Activated naive CD4-positive, alpha-beta T cell treated with anti-CD3 and anti-CD28 coated beads, Interleukin-2, amount 50 U/mL, for 24 hours (primary cell): Measurements from ENCODE around the gene SAMD8.
A peak's percentile ranks its signal among the peaks of the same experiment; 100 is the strongest.

ENCODE experiments used
- H3K27ac Mint-ChIP-seq: one replicate; pipeline ENCODE4 v1.8.0; 2021; ENCODE audit warnings: mild to moderate bottlenecking, mixed read lengths
- H3K27me3 Mint-ChIP-seq: one replicate; pipeline ENCODE4 v1.8.0; 2021; ENCODE audit warnings: mixed read lengths
- H3K36me3 Mint-ChIP-seq: one replicate; pipeline ENCODE4 v1.8.0; 2021; ENCODE audit warnings: mixed read lengths
- H3K4me1 Mint-ChIP-seq: one replicate; pipeline ENCODE4 v1.8.0; 2021; ENCODE audit warnings: mixed read lengths
- H3K4me3 Mint-ChIP-seq: one replicate; pipeline ENCODE4 v1.8.0; 2021; ENCODE audit warnings: mild to moderate bottlenecking, mixed read lengths
- H3K9me3 Mint-ChIP-seq: one replicate; pipeline ENCODE4 v1.8.0; 2021; ENCODE audit warnings: mixed read lengths

SAMD8 gene

GRCh38 chr10:75111365-75111906 lies at the start of gene SAMD8:
Gene SAMD8 (plus strand): TSS chr10:75111656. CDS start chr10:75150529, 38,873 bp downstream.
- Mint-ChIP-seq H3K9me3 (no peaks in the 10 kb centered on the region), H3K4me3 (peak within 1 kb of the TSS; percentile 90), H3K27me3 (no peaks in the 10 kb centered on the region), H3K4me1 (peaks cover 51% of the 10 kb centered on the region), H3K27ac (peak within 1 kb of the TSS; percentile 95), H3K36me3 (peaks cover 3% of the 10 kb centered on the region)

- Mint-ChIP-seq H3K27ac (no peak overlapping the region), H3K36me3 (no peaks in the 10 kb centered on the region), H3K9me3 (no peaks in the 10 kb centered on the region), H3K4me1 (no peaks in the 10 kb centered on the region), H3K27me3 (no peaks in the 10 kb centered on the region), H3K4me3 (no peak overlapping the region)
These were observed 49.5 kb upstream of the SAMD8 start for GRCh38 chr10:75061709-75062505.

- Mint-ChIP-seq H3K9me3 (no peaks in the 10 kb centered on the region), H3K27ac (no peak overlapping the region), H3K4me3 (no peak overlapping the region), H3K36me3 (no peaks in the 10 kb centered on the region), H3K4me1 (no peaks in the 10 kb centered on the region), H3K27me3 (no peaks in the 10 kb centered on the region)
These were observed 48.8 kb upstream of the SAMD8 start for GRCh38 chr10:75062506-75063299.

GRCh38 chr10:75063461-75064230 lies 47.8 kb upstream of the SAMD8 start:
- Mint-ChIP-seq H3K27me3 (no peaks in the 10 kb centered on the region), H3K27ac (no peak overlapping the region), H3K36me3 (no peaks in the 10 kb centered on the region), H3K4me3 (no peak overlapping the region), H3K9me3 (no peaks in the 10 kb centered on the region), H3K4me1 (no peaks in the 10 kb centered on the region)

GRCh38 chr10:75065076-75065475 lies 46.4 kb upstream of the SAMD8 start:
- Mint-ChIP-seq H3K9me3 (no peaks in the 10 kb centered on the region), H3K36me3 (no peaks in the 10 kb centered on the region), H3K4me3 (no peak overlapping the region), H3K27ac (no peak overlapping the region), H3K27me3 (no peaks in the 10 kb centered on the region), H3K4me1 (no peaks in the 10 kb centered on the region)

- no peak overlapping the region for H3K4me3 Mint-ChIP-seq
- no peaks in the 10 kb centered on the region for H3K27me3 Mint-ChIP-seq
These were observed 45.2 kb upstream of the SAMD8 start for GRCh38 chr10:75066271-75066670.

GRCh38 chr10:75067272-75067671 lies 44.2 kb upstream of the SAMD8 start:
- Mint-ChIP-seq H3K4me1 (no peaks in the 10 kb centered on the region), H3K27ac (no peak overlapping the region), H3K4me3 (no peak overlapping the region), H3K27me3 (no peaks in the 10 kb centered on the region), H3K36me3 (no peaks in the 10 kb centered on the region), H3K9me3 (no peaks in the 10 kb centered on the region)

More at GRCh38 chr10:75066271-75066670, 45.2 kb upstream of the SAMD8 start:
- H3K4me1 Mint-ChIP-seq, result no peaks in the 10 kb centered on the region
- no peaks in the 10 kb centered on the region for H3K36me3 Mint-ChIP-seq
- H3K27ac Mint-ChIP-seq, result no peak overlapping the region
- no peaks in the 10 kb centered on the region for H3K9me3 Mint-ChIP-seq

GRCh38 chr10:75068523-75068922 lies 42.9 kb upstream of the SAMD8 start:
- no peaks in the 10 kb centered on the region for H3K27me3 Mint-ChIP-seq
- no peak overlapping the region for H3K4me3 Mint-ChIP-seq
- H3K27ac Mint-ChIP-seq, result no peak overlapping the region
- no peaks in the 10 kb centered on the region for H3K4me1 Mint-ChIP-seq
- no peaks in the 10 kb centered on the region for H3K9me3 Mint-ChIP-seq
- no peaks in the 10 kb centered on the region for H3K36me3 Mint-ChIP-seq

GRCh38 chr10:75070476-75070875 lies 41.0 kb upstream of the SAMD8 start:
- Mint-ChIP-seq H3K36me3 (no peaks in the 10 kb centered on the region), H3K27me3 (no peaks in the 10 kb centered on the region), H3K4me3 (no peak overlapping the region), H3K4me1 (no peaks in the 10 kb centered on the region), H3K9me3 (no peaks in the 10 kb centered on the region), H3K27ac (no peak overlapping the region)

GRCh38 chr10:75070961-75071428 lies 40.5 kb upstream of the SAMD8 start:
- Mint-ChIP-seq H3K27me3 (no peaks in the 10 kb centered on the region), H3K9me3 (no peaks in the 10 kb centered on the region), H3K4me1 (no peaks in the 10 kb centered on the region), H3K36me3 (no peaks in the 10 kb centered on the region), H3K4me3 (no peak overlapping the region), H3K27ac (no peak overlapping the region)

GRCh38 chr10:75071756-75072155 lies 39.7 kb upstream of the SAMD8 start:
- no peak overlapping the region for H3K4me3 Mint-ChIP-seq
- no peaks in the 10 kb centered on the region for H3K4me1 Mint-ChIP-seq
- H3K9me3 Mint-ChIP-seq, result no peaks in the 10 kb centered on the region
- no peak overlapping the region for H3K27ac Mint-ChIP-seq
- H3K36me3 Mint-ChIP-seq, result no peaks in the 10 kb centered on the region
- no peaks in the 10 kb centered on the region for H3K27me3 Mint-ChIP-seq

GRCh38 chr10:75072727-75073126 lies 38.7 kb upstream of the SAMD8 start:
- H3K27ac Mint-ChIP-seq, result no peak overlapping the region
- no peaks in the 10 kb centered on the region for H3K36me3 Mint-ChIP-seq
- no peaks in the 10 kb centered on the region for H3K9me3 Mint-ChIP-seq
- H3K27me3 Mint-ChIP-seq, result no peaks in the 10 kb centered on the region
- no peak overlapping the region for H3K4me3 Mint-ChIP-seq
- H3K4me1 Mint-ChIP-seq, result no peaks in the 10 kb centered on the region

GRCh38 chr10:75073442-75073841 lies 38.0 kb upstream of the SAMD8 start:
- Mint-ChIP-seq H3K4me1 (no peaks in the 10 kb centered on the region), H3K9me3 (no peaks in the 10 kb centered on the region), H3K4me3 (no peak overlapping the region), H3K27ac (no peak overlapping the region), H3K36me3 (no peaks in the 10 kb centered on the region), H3K27me3 (no peaks in the 10 kb centered on the region)

- Mint-ChIP-seq H3K27ac (no peak overlapping the region), H3K9me3 (no peaks in the 10 kb centered on the region), H3K36me3 (no peaks in the 10 kb centered on the region), H3K4me3 (no peak overlapping the region), H3K27me3 (no peaks in the 10 kb centered on the region), H3K4me1 (no peaks in the 10 kb centered on the region)
These were observed 36.6 kb upstream of the SAMD8 start for GRCh38 chr10:75074711-75075445.

GRCh38 chr10:75076348-75076747 lies 35.1 kb upstream of the SAMD8 start:
- peaks cover 2% of the 10 kb centered on the region for H3K36me3 Mint-ChIP-seq
- H3K27me3 Mint-ChIP-seq, result no peaks in the 10 kb centered on the region
- H3K4me3 Mint-ChIP-seq, result no peak overlapping the region
- peaks cover 3% of the 10 kb centered on the region for H3K9me3 Mint-ChIP-seq
- no peak overlapping the region for H3K27ac Mint-ChIP-seq
- H3K4me1 Mint-ChIP-seq, result no peaks in the 10 kb centered on the region
